SH-SY5Y (cell line): Measurements from ENCODE around the gene PNLDC1.

Source experiments
- GATA2 ChIP-seq: IDR thresholded peaks from 2 replicates; pipeline ENCODE4 v1.6.1; 2011; ENCODE audit warnings: mild to moderate bottlenecking, low read depth, low read length
- GATA3 ChIP-seq: IDR thresholded peaks from 2 replicates; pipeline ENCODE4 v1.6.1; 2011; ENCODE audit warnings: low read depth, mild to moderate bottlenecking, low read length, moderate library complexity

Gene PNLDC1

DNA sequence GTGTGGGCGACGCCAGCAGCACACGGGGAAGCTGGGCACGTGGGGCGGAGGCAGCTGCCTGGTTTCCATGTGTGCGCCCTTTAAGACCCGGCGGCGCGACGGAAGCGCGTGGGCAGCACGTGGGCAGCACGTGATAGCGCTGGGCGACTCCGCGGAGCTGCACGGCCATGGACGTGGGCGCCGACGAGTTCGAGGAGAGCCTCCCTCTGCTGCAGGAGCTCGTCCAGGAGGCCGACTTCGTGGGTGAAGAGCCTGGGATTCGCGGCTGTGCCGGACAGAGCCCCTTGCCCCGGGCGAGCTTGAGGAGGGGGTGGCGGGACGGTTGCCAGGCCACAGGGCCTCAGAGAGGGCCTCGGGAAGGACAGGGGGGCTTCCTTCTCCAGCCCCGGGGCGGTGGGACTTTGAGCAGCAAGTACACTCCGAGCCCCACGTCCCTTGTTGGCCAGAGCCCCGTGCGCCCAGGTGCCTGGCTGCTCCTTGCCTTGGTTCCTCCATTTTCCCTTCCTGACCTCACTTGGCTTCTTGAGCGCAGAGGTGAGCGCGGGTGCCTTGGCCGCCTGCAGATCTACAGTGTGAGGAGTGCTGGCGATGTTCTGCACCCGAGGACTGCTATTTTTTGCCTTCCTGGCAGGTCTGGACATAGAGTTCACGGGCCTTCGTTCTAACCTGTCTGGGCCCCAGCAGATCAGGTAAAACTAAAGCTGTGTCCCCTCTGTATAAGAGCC, at the start of gene PNLDC1:
Gene PNLDC1, plus strand, starts transcription at position 136 of the 725 bp plus-strand sequence. Its CDS starts 32 bp downstream, at position 168.
- TF ChIP-seq GATA2 (no peak), GATA3 (no peak)

GRCh38 chr6:159751448-159751847, 48.6 kb upstream of the PNLDC1 start:
- TF ChIP-seq GATA3 (no peak), GATA2 (no peak)

DNA sequence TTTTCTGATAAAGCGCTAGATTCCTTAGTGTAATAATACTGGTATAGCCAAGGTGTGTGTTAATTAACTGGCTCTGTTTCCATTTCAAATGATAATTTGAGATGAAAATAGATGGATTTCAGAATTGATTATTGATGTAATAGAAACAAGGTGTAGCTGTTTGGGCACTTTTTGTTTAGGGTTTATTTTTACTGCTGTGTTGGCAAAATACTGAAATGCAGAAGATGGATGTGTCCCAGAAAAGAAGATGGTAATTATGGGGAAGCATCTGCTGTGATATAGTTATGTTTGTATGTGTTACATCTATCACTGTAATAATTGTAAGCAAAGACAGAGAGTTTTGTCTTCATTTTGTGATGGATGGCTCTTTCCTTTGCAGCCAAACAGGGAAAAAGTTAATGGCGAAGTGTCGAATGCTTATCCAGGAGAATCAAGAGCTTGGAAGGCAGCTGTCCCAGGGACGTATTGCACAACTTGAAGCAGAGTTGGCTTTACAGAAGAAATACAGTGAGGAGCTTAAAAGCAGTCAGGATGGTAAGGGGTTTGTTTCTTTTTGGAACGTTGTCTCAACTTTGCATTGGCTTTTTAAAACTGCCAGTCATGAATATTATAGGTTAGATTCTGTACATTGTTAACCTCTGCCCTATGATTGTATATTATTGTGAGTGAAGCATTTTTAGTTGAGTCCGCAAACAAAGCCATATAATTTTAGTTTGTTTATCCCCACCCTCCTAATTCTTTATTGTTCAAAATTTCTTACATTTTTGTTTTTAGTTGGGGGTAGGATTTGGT, 46.8 kb upstream of the PNLDC1 start:
- no peak for TF ChIP-seq GATA3
- TF ChIP-seq GATA2 = no peak

DNA sequence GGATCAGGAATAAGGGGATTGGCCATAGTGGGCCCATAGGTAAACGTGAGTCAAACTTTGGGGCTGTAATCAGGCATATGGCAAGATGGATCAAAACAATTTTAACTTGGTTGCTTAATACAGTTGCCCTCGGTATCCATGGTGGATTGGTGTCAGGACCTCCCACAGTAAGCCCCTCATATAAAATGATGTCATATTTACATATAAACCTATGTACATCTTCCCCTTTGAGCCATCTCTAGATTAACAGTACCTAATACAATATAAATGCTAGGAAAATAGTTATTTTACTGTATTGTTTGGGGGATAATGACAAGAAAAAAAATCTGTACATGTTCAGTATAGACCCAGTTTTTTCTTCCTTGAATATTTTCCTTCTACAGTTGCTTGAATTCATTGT, 45.7 kb upstream of the PNLDC1 start:
- TF ChIP-seq GATA2 (no peak), GATA3 (no peak)

DNA sequence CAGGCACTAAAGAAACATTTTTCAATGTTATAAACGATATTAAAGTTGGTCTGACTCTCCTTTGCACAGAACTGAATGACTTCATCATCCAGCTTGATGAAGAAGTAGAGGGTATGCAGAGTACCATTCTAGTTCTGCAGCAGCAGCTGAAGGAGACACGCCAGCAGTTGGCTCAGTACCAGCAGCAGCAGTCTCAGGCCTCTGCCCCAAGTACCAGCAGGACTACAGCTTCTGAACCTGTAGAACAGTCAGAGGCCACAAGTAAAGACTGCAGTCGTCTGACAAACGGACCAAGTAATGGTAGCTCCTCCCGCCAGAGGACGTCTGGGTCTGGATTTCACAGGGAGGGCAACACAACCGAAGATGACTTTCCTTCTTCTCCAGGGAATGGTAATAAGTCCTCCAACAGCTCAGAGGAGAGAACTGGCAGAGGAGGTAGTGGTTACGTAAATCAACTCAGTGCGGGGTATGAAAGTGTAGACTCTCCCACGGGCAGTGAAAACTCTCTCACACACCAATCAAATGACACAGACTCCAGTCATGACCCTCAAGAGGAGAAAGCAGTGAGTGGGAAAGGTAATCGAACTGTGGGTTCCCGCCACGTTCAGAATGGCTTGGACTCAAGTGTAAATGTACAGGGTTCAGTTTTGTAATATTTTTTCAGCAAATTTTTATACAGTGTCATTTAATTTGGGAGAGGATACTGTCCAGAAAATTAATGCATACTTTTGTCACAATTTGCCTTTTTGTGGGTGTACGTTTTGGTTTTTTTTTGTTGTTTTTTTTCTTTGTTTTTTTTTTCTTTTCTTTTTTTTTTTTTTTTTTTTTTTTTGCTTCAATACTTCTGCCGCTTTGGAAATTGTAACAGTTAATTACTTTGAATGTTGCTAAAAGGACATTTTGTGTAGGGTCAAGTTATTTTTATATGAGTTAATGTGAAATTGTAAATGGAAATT, 44.8 kb upstream of the PNLDC1 start:
- TF ChIP-seq GATA3 (no peak), GATA2 (no peak)

- TF ChIP-seq GATA2 (no peak), GATA3 (no peak)
Observed at GRCh38 chr6:159756508-159756907, 43.6 kb upstream of the PNLDC1 start.

- TF ChIP-seq GATA2 (no peak), GATA3 (no peak)
Observed at GRCh38 chr6:159758031-159759001, 41.8 kb upstream of the PNLDC1 start.

GRCh38 chr6:159759645-159760044, 40.4 kb upstream of the PNLDC1 start:
- TF ChIP-seq GATA3 (no peak), GATA2 (no peak)

DNA sequence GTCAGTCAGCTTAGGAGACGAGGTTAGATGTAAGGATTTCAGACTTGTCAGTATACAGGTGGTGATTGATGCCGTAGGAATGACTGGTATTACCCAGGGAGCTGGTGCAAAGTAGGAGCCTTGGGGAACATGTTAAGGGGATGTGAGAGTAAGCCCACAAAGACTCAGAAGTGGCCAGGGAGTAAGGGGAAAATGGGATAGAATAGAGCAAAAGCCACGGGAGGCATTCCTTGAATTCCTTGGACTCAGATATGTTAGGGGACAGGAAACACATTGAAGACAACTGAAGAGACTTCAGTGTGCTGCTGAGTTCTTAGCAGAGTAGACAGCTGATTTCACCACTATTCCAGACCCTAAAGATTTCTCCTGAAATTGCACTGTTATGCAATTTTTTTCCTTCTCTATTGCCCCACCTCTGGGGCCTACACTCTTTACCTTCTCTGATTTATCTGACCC, 39.4 kb upstream of the PNLDC1 start:
- TF ChIP-seq GATA3 (no peak), GATA2 (no peak)

- TF ChIP-seq GATA3 = no peak
- TF ChIP-seq GATA2 = no peak
Observed at GRCh38 chr6:159761129-159761872, 38.8 kb upstream of the PNLDC1 start.

- TF ChIP-seq GATA3 (no peak), GATA2 (no peak)
Observed at GRCh38 chr6:159761873-159762680, 38.0 kb upstream of the PNLDC1 start, which contains the start of gene ACAT2. ACAT2 (plus strand) TSS chr6:159762045; CDS start chr6:159762088, 43 bp downstream.

- no peak for TF ChIP-seq GATA3
- TF ChIP-seq GATA2 = no peak
Observed at GRCh38 chr6:159762681-159763293, 37.3 kb upstream of the PNLDC1 start.

- TF ChIP-seq GATA3 (no peak), GATA2 (no peak)
Observed at GRCh38 chr6:159766906-159767305, 33.2 kb upstream of the PNLDC1 start.
